OCI-LY3 (cell line): ENCODE measurements around the gene SLC25A13.

Source experiments
- H2AFZ ChIP-seq: fragments of 200-600, 300-600 bp; shearing (Covaris generic); 2 replicates; pipeline ENCODE4 v1.6.0; 2014; ENCODE audit warnings: antibody characterized with exemption, low read depth, low read length
- H3K27ac ChIP-seq: fragments of 200-600, 300-600 bp; sonication (generic); 2 replicates; pipeline ENCODE4 v1.5.1; 2014; ENCODE audit warnings: mild to moderate bottlenecking, low read length, moderate library complexity, mixed read lengths
- H3K27me3 ChIP-seq: fragments of 200-600, 300-600 bp; sonication (generic); 2 replicates; pipeline ENCODE4 v1.6.1; 2014; ENCODE audit warnings: low read depth, low read length, mixed read lengths
- H3K36me3 ChIP-seq: fragments of 200-600, 300-600 bp; sonication (generic); replicated peaks from 2 replicates; pipeline ENCODE3; 2014; ENCODE audit warnings: low read depth, low read length, mixed read lengths
- H3K4me1 ChIP-seq: fragments of 300-600, 200-600 bp; sonication (generic); 2 replicates; pipeline ENCODE4 v1.6.1; 2014; ENCODE audit warnings: low read length, mixed read lengths
- H3K4me2 ChIP-seq: fragments of 200-600, 300-600 bp; sonication (generic); 2 replicates; pipeline ENCODE4 v1.6.1; 2014; ENCODE audit warnings: low read length, mixed read lengths
- H3K4me3 ChIP-seq: fragments of 300-600, 200-600 bp; sonication (generic); 2 replicates; pipeline ENCODE4 v1.5.1; 2014; ENCODE audit warnings: antibody characterized with exemption, mild to moderate bottlenecking, low read length, moderate library complexity
- H3K79me2 ChIP-seq: fragments of 300-600, 200-600 bp; shearing (Covaris generic); 2 replicates; pipeline ENCODE4 v1.6.1; 2014; ENCODE audit warnings: mild to moderate bottlenecking, low read length, mixed read lengths
- H3K9ac ChIP-seq: fragments of 300-600, 200-600 bp; shearing (Covaris generic); 2 replicates; pipeline ENCODE4 v1.6.0; 2014; ENCODE audit warnings: mild to moderate bottlenecking, low read length, moderate library complexity
- H3K9me3 ChIP-seq: fragments of 200-600, 300-600 bp; shearing (Covaris generic); 2 replicates; pipeline ENCODE4 v1.6.1; 2014; ENCODE audit warnings: low read length, mixed read lengths; ENCODE audit not compliant: insufficient read depth
- H4K20me1 ChIP-seq: fragments of 200-600, 300-600 bp; sonication (generic); 2 replicates; pipeline ENCODE4 v1.6.1; 2016; ENCODE audit warnings: low read length, mixed read lengths; ENCODE audit not compliant: insufficient read depth
- EZH2phosphoT487 ChIP-seq: fragments of 200-600 bp; shearing (Covaris generic); IDR thresholded peaks from 2 replicates; pipeline ENCODE4 v1.6.1; 2018; ENCODE audit warnings: antibody characterized with exemption, mixed run types, low read depth
- TF ChIP-seq, protein P1 (sequence below): fragments of 200-600, 300-600 bp; sonication (generic); IDR thresholded peaks from 2 replicates; pipeline ENCODE4 v1.5.1; 2014; ENCODE audit warnings: antibody characterized with exemption, low read length, low read depth

Gene SLC25A13

DNA sequence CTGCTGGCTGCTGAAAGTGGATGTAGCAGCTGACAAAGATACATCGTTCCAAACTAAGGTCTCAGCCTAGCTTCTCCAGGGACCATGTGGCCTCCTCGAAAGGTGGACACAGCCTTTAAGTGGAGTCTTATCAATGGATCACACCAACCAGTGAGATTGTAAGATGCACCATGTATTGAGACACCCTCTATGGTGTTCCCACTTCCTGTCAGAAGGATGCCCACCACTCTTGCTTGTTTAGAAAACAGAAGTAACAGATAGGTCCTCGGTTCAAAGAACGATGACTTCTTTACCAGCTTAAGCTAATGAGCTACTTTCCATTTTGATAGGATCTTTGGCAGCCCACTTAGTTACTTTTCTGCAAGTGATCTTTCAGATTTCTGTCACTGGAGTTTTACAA lies 34.3 kb downstream of the SLC25A13 start:
- no peak overlapping the region for H3K4me3 ChIP-seq
- no peaks in the 10 kb centered on the region for H3K36me3 ChIP-seq
- no peak overlapping the region for H3K4me2 ChIP-seq
- TF ChIP-seq, protein P1, sequence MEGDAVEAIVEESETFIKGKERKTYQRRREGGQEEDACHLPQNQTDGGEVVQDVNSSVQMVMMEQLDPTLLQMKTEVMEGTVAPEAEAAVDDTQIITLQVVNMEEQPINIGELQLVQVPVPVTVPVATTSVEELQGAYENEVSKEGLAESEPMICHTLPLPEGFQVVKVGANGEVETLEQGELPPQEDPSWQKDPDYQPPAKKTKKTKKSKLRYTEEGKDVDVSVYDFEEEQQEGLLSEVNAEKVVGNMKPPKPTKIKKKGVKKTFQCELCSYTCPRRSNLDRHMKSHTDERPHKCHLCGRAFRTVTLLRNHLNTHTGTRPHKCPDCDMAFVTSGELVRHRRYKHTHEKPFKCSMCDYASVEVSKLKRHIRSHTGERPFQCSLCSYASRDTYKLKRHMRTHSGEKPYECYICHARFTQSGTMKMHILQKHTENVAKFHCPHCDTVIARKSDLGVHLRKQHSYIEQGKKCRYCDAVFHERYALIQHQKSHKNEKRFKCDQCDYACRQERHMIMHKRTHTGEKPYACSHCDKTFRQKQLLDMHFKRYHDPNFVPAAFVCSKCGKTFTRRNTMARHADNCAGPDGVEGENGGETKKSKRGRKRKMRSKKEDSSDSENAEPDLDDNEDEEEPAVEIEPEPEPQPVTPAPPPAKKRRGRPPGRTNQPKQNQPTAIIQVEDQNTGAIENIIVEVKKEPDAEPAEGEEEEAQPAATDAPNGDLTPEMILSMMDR: no peak
- TF ChIP-seq EZH2phosphoT487: no peak
- H3K9me3 ChIP-seq: no peaks in the 10 kb centered on the region
- no peaks in the 10 kb centered on the region for H3K27me3 ChIP-seq
- H2AFZ ChIP-seq: no peak overlapping the region
- H3K9ac ChIP-seq: no peak overlapping the region
- H4K20me1 ChIP-seq: peaks cover 12% of the 10 kb centered on the region; the same call in 1 of the 2 replicates
- H3K79me2 ChIP-seq: peaks cover 34% of the 10 kb centered on the region
- no peaks in the 10 kb centered on the region for H3K4me1 ChIP-seq
- no peak overlapping the region for H3K27ac ChIP-seq

DNA sequence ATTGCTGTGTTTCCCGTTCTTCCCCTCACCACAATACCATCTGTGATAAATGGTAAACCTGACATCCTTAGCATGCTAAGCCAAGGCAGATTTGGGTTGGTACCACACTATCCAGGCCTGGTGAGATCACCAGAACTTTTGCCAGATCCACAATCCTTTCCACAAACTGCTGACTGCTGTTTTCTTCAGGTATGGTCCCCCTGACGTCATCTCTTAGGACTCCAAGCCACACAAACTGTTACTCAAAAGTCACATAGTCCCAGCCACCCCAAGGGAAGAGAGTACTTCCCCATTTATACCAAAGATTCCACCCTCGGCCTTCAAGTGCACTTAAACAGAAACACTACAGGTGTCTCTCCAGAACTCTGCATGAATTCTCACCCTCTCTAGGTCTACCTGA lies 34.8 kb downstream of the SLC25A13 start:
- peaks cover 15% of the 10 kb centered on the region; the same call in 1 of the 2 replicates for H4K20me1 ChIP-seq
- H3K27ac ChIP-seq: no peak overlapping the region
- H2AFZ ChIP-seq: no peak overlapping the region
- TF ChIP-seq EZH2phosphoT487: no peak
- TF ChIP-seq, protein P1: no peak
- H3K4me3 ChIP-seq: no peak overlapping the region
- no peaks in the 10 kb centered on the region for H3K27me3 ChIP-seq
- H3K9me3 ChIP-seq: no peaks in the 10 kb centered on the region
- H3K4me1 ChIP-seq: no peaks in the 10 kb centered on the region
- H3K79me2 ChIP-seq: peaks cover 37% of the 10 kb centered on the region
- no peak overlapping the region for H3K9ac ChIP-seq
- H3K4me2 ChIP-seq: no peak overlapping the region
- no peaks in the 10 kb centered on the region for H3K36me3 ChIP-seq

DNA sequence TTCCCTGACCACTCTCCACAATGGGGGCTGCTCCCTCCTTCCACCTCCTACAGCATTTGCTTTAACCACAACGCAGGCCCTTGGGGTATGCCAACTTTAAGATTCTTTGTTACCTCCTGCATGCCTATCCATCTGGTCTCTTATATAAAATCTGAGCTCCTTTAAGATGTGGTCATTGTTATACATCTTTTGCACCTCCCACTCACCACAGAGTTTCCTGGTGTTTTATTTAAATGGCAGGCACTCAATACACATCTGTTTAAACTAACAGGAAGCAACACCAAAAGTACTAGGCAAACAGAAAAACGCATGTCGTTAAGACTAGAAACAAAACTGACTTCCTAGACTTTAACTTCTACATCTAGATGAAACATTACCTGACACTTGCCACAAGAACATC lies 36.3 kb downstream of the SLC25A13 start:
- Histone ChIP-seq H3K9me3 (no peaks in the 10 kb centered on the region), H3K4me1 (no peaks in the 10 kb centered on the region), H2AFZ (no peak overlapping the region), H3K4me2 (no peak overlapping the region), H3K9ac (no peak overlapping the region), H4K20me1 (peaks cover 18% of the 10 kb centered on the region; the same call in 1 of the 2 replicates), H3K27me3 (no peaks in the 10 kb centered on the region), H3K36me3 (no peaks in the 10 kb centered on the region), H3K27ac (no peak overlapping the region), H3K4me3 (no peak overlapping the region), H3K79me2 (peaks cover 49% of the 10 kb centered on the region)
- TF ChIP-seq EZH2phosphoT487: no peak
- TF ChIP-seq, protein P1: no peak

DNA sequence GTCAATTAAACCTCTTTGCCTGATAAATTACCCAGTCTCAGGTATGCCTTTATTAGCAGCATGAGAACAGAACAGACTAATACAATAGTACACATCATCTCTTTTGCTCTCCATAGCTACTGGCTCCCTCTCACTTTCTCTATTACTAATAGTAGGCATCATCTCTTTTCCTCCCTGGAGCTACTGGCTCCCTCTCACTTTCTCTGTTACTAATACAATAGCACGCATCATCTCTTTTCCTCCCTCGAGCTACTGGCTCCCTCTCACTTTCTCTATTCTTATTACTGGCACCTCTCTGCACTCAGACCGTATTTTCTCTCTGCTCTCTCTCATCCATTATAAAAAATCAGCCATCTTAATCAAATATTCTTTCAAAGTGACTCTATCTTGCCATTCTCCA lies 37.1 kb downstream of the SLC25A13 start:
- peaks cover 3% of the 10 kb centered on the region for H3K36me3 ChIP-seq
- no peaks in the 10 kb centered on the region for H3K27me3 ChIP-seq
- H3K9ac ChIP-seq: no peak overlapping the region
- H3K4me2 ChIP-seq: no peak overlapping the region
- H2AFZ ChIP-seq: no peak overlapping the region
- H3K9me3 ChIP-seq: no peaks in the 10 kb centered on the region
- H3K4me3 ChIP-seq: no peak overlapping the region
- no peaks in the 10 kb centered on the region for H3K4me1 ChIP-seq
- peaks cover 53% of the 10 kb centered on the region for H3K79me2 ChIP-seq
- H3K27ac ChIP-seq: no peak overlapping the region
- TF ChIP-seq EZH2phosphoT487: no peak
- TF ChIP-seq, protein P1: no peak
- peaks cover 18% of the 10 kb centered on the region; the same call in 1 of the 2 replicates for H4K20me1 ChIP-seq
